SK-N-SH (cell line): Measurements from ENCODE around the gene MICU2. TPM values are rescaled to one million over a fixed set of nuclear protein-coding genes. Genes with fewer than 3 reads are reported as not detected.

Experiments
- CTCF ChIA-PET: fragments of 300-600, 350-600 bp; formaldehyde crosslinking; extraction: SDS; loops from one replicate; lab custom pipeline; 2021; lab: Yijun Ruan, JAX
- POLR2A ChIA-PET: fragments of 350-600 bp; sonication (Branson Sonifier 250); formaldehyde crosslinking; extraction: SDS; loops from one replicate; lab custom pipeline; 2020; ENCODE audit warnings: antibody characterized with exemption, inconsistent platforms; lab: Yijun Ruan, JAX
- DNase-seq: peaks from one replicate; pipeline ENCODE4 v3.0.0; 2012
- H2AFZ ChIP-seq: fragments of 200-600 bp; sonication (generic); 2 replicates; pipeline ENCODE4 v1.8.1; 2016; ENCODE audit warnings: antibody characterized with exemption, mild to moderate bottlenecking, low read depth
- H3F3A ChIP-seq: fragments of 200-600 bp; sonication (generic); replicated peaks from 2 replicates; pipeline ENCODE3; 2016; ENCODE audit warnings: antibody characterized with exemption, mild to moderate bottlenecking; ENCODE audit not compliant: insufficient read depth
- H3K27ac ChIP-seq, 2 experiments: fragments of 200-500 bp in 1 of 2; fragments of 200-600 bp in 1 of 2; sonication (Bioruptor generic) in 1 of 2; sonication (generic), shearing (Covaris generic) in 1 of 2; 2 replicates each; pipeline versions ENCODE4 v1.5.1 to v1.6.1; 2014 to 2016; ENCODE audit warnings: low read depth in 2 of 2, inconsistent platforms in 1 of 2, low read length in 1 of 2, mild to moderate bottlenecking in 1 of 2, mixed read lengths in 1 of 2
- H3K27me3 ChIP-seq: fragments of 200-600 bp; sonication (generic), shearing (Covaris generic); 2 replicates; pipeline ENCODE4 v1.6.1; 2016; ENCODE audit warnings: mixed run types; ENCODE audit not compliant: insufficient read depth
- H3K36me3 ChIP-seq, 2 experiments: fragments of 200-500 bp in 1 of 2; fragments of 200-600 bp in 1 of 2; sonication (Bioruptor generic) in 1 of 2; sonication (generic) in 1 of 2; replicated peaks in 1 of 2; 2 replicates each; pipeline versions ENCODE3 to v1.5.1; 2014 to 2016; ENCODE audit warnings: low read length in 1 of 2, mild to moderate bottlenecking in 1 of 2; ENCODE audit not compliant: insufficient read depth in 2 of 2, control insufficient read depth in 1 of 2
- H3K4me1 ChIP-seq, 2 experiments: fragments of 200-500 bp in 1 of 2; fragments of 200-600 bp in 1 of 2; sonication (Bioruptor generic) in 1 of 2; sonication (generic), shearing (Covaris generic) in 1 of 2; 2 replicates each; pipeline versions ENCODE4 v1.5.1 to v1.6.1; 2014 to 2016; ENCODE audit warnings: low read depth in 1 of 2, low read length in 1 of 2, mixed run types in 1 of 2; ENCODE audit not compliant: insufficient read depth in 2 of 2, control insufficient read depth in 1 of 2
- H3K4me2 ChIP-seq: fragments of 200-600 bp; sonication (generic), shearing (Covaris generic); 2 replicates; pipeline ENCODE4 v1.6.1; 2017; ENCODE audit warnings: mixed run types
- H3K4me3 ChIP-seq, 2 experiments: fragments of 200-500 bp in 1 of 2; fragments of 200-600 bp in 1 of 2; sonication (Bioruptor generic) in 1 of 2; sonication (generic), shearing (Covaris generic) in 1 of 2; 2 replicates each; pipeline versions ENCODE4 v1.5.1 to v1.8.1; 2014 to 2016; ENCODE audit warnings: low read depth in 2 of 2, inconsistent platforms in 1 of 2, low read length in 1 of 2, mild to moderate bottlenecking in 1 of 2, mixed read lengths in 1 of 2, moderate library complexity in 1 of 2
- H3K79me2 ChIP-seq: fragments of 200-600 bp; sonication (generic); 2 replicates; pipeline ENCODE4 v1.8.1; 2017; ENCODE audit warnings: mild to moderate bottlenecking; ENCODE audit not compliant: insufficient read depth
- H3K9ac ChIP-seq: fragments of 200-600 bp; sonication (generic); 2 replicates; pipeline ENCODE4 v1.6.1; 2017; ENCODE audit warnings: mixed run types
- H3K9me2 ChIP-seq: fragments of 200-600 bp; sonication (generic); 2 replicates; pipeline ENCODE4 v1.6.1; 2017; ENCODE audit warnings: mixed run types
- H3K9me3 ChIP-seq: fragments of 200-600 bp; sonication (generic); 2 replicates; pipeline ENCODE4 v1.6.1; 2017; ENCODE audit warnings: mixed run types, mild to moderate bottlenecking, moderate library complexity
- H4K20me1 ChIP-seq: fragments of 200-600 bp; sonication (generic); 2 replicates; pipeline ENCODE4 v1.6.1; 2017; ENCODE audit warnings: mild to moderate bottlenecking, mixed run types; ENCODE audit not compliant: insufficient read depth
- ELF1 ChIP-seq: IDR thresholded peaks from 2 replicates; pipeline ENCODE4 v1.4.0; 2012
- EZH2phosphoT487 ChIP-seq: fragments of 200-600 bp; sonication (generic); IDR thresholded peaks from 2 replicates; pipeline ENCODE4 v1.6.1; 2017; ENCODE audit warnings: low read depth, mixed run types, mild to moderate bottlenecking, antibody characterized with exemption, moderate library complexity, borderline replicate concordance
- FOSL2 ChIP-seq: IDR thresholded peaks from 2 replicates; pipeline ENCODE4 v1.4.0; 2012; ENCODE audit warnings: low read depth, mild to moderate bottlenecking, moderate library complexity, borderline replicate concordance
- FOXJ3 ChIP-seq: sonication (generic); formaldehyde crosslinking; IDR thresholded peaks from 2 replicates; pipeline ENCODE4 v1.5.1; 2020; ENCODE audit warnings: mild to moderate bottlenecking, missing genetic modification reagents
- FOXM1 ChIP-seq: IDR thresholded peaks from 2 replicates; pipeline ENCODE4 v1.4.0; 2012; ENCODE audit warnings: low read depth, mild to moderate bottlenecking
- GABPA ChIP-seq: IDR thresholded peaks from 2 replicates; pipeline ENCODE4 v1.4.0; 2012; ENCODE audit warnings: low read depth, mild to moderate bottlenecking
- JUND ChIP-seq: IDR thresholded peaks from 2 replicates; pipeline ENCODE4 v1.4.0; 2012
- MXI1 ChIP-seq: IDR thresholded peaks from 2 replicates; pipeline ENCODE4 v1.6.1; 2012; ENCODE audit warnings: mild to moderate bottlenecking, low read depth, low read length, improper control_type of control experiment
- NFIC ChIP-seq: IDR thresholded peaks from 2 replicates; pipeline ENCODE4 v1.4.0; 2012; ENCODE audit warnings: borderline replicate concordance
- TEAD4 ChIP-seq: IDR thresholded peaks from 2 replicates; pipeline ENCODE4 v1.4.0; 2012; ENCODE audit warnings: mild to moderate bottlenecking, borderline replicate concordance; ENCODE audit not compliant: insufficient read depth
- YY1 ChIP-seq: IDR thresholded peaks from 2 replicates; pipeline ENCODE4 v1.4.0; 2012; ENCODE audit warnings: low read depth, mild to moderate bottlenecking
- WGBS: methylation state at CpG from one replicate; pipeline ENCODE4 v1.1.6; 2017; ENCODE audit warnings: low lambda C conversion rate; 5-methylcytosine and 5-hydroxymethylcytosine counted together
- polyA plus RNA-seq, 3 experiments: library from polyadenylated mRNA; depleted of rRNA; stranded (reverse); fragments of >200 nt; gene quantifications; 2 replicates each; pipeline ENCODE4 v1.2.3, GENCODE V29; 2012
- TF ChIP-seq, protein P1 (sequence below): fragments of 150-350 bp; IDR thresholded peaks from 2 replicates; pipeline ENCODE4 v1.6.1; 2017; ENCODE audit warnings: antibody characterized with exemption, low read length, low read depth, borderline replicate concordance
- TF ChIP-seq, protein P2 (sequence below): fragments of 150-350 bp; IDR thresholded peaks from 2 replicates; pipeline ENCODE4 v1.6.1; 2016; ENCODE audit warnings: mild to moderate bottlenecking, low read depth, low read length
- TF ChIP-seq, protein P3 (sequence below): fragments of 200-600 bp; sonication (generic); IDR thresholded peaks from 2 replicates; pipeline ENCODE4 v1.6.1; 2017; ENCODE audit warnings: antibody characterized with exemption, mild to moderate bottlenecking, moderate library complexity

MICU2 gene
- polyA plus RNA-seq, 1 of the 3 experiments (the other 2 are of a cell fraction), result 46.4 TPM

DNA sequence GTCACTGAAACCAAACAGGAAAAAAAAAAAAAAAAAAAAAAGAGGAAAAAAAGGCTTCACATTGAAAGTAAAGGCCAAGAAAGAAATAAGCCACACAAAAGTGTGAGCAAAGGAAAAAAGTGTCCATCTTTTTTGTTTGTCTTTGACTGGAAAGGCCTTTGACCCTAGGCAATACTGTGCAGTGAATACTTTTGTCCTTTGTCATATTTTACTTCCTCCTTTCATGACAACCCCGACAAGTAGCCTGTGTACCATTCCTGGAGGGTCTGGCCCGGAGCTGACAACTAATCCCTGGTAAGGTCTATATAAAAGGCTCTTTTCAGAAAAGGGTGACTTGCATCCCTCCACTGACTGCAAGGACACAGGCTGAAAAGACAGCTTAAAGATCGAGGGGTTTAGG lies 12.9 kb upstream of the MICU2 start:
- DNase-seq, result no peak
- Histone ChIP-seq H3K4me2 (0 out of 2 replicates have a peak overlapping the region, but pooled peaks have one; percentile 20), H3K4me1 (no peaks in the 10 kb centered on the region; a peak in 1 of 4 replicates), H4K20me1 (no peaks in the 10 kb centered on the region), H2AFZ (peak overlapping the region; percentile 71), H3K27me3 (peaks cover 19% of the 10 kb centered on the region; the same call in 1 of the 2 replicates), H3K9me3 (no peaks in the 10 kb centered on the region), H3K79me2 (no peaks in the 10 kb centered on the region), H3K4me3 (no peak overlapping the region), H3K36me3 (no peaks in the 10 kb centered on the region), H3K9ac (no peak overlapping the region), H3K9me2 (no peaks in the 10 kb centered on the region), H3F3A (no peaks in the 10 kb centered on the region), H3K27ac (no peak overlapping the region)
- 5% methylated on average over 3 of the region's 3 CpGs for WGBS
- CTCF ChIA-PET, result interaction anchor here (1.1 to 10.5 kb wide), 2 partner anchors 21 to 22 kb away, joined by 3 to 53 read pairs; no protein-coding TSS in a partner anchor
- POLR2A ChIA-PET, result no interaction called here
- TF ChIP-seq FOXM1 (no peak), ELF1 (no peak), FOSL2 (no peak), GABPA (no peak)
- TF ChIP-seq, protein P1, sequence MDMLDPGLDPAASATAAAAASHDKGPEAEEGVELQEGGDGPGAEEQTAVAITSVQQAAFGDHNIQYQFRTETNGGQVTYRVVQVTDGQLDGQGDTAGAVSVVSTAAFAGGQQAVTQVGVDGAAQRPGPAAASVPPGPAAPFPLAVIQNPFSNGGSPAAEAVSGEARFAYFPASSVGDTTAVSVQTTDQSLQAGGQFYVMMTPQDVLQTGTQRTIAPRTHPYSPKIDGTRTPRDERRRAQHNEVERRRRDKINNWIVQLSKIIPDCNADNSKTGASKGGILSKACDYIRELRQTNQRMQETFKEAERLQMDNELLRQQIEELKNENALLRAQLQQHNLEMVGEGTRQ, result no peak
- TF ChIP-seq, protein P2, sequence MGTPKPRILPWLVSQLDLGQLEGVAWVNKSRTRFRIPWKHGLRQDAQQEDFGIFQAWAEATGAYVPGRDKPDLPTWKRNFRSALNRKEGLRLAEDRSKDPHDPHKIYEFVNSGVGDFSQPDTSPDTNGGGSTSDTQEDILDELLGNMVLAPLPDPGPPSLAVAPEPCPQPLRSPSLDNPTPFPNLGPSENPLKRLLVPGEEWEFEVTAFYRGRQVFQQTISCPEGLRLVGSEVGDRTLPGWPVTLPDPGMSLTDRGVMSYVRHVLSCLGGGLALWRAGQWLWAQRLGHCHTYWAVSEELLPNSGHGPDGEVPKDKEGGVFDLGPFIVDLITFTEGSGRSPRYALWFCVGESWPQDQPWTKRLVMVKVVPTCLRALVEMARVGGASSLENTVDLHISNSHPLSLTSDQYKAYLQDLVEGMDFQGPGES, result no peak

DNA sequence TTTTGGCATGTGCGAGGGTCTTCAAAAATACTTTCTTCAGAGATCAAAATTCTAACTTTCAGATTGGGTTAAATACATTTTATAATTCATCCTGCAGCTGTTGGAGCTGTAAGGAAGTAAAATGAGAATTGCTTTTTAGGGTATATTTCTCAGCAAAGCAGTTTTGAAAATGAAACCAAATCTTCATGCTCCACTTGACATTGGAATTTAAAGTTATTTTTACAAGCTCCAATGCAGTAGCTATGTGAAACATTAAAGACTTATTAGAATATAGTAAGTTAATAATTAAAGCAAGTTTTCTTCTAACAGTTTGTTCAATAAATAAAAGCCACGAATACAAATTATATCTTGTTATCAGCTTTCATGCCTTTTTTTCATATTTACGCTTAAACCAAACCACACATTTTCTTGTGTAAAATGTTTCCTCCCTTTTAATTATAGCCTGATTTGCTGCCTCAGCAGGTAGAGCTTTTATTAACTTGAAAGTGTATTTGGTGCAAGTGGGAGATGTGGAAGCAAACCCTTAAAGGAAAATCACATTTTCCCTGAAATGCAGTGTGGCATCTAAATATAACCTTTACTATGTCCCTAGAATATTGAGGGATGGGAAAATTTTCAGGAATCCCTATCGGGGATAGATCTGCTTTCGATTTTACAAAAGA lies 12.4 kb upstream of the MICU2 start:
- H3K79me2 ChIP-seq, result no peaks in the 10 kb centered on the region
- H2AFZ ChIP-seq, result no peak overlapping the region
- H3K4me3 ChIP-seq, result no peak overlapping the region
- no peaks in the 10 kb centered on the region for H4K20me1 ChIP-seq
- ChIA-PET POLR2A (no interaction called here), CTCF (interaction anchor here (1.1 to 10.5 kb wide), 2 partner anchors 22 to 23 kb away, joined by 3 to 53 read pairs; no protein-coding TSS in a partner anchor)
- no peaks in the 10 kb centered on the region for H3K36me3 ChIP-seq
- no peaks in the 10 kb centered on the region for H3F3A ChIP-seq
- H3K9me3 ChIP-seq, result no peaks in the 10 kb centered on the region
- no peak for DNase-seq
- no peaks in the 10 kb centered on the region for H3K9me2 ChIP-seq
- no peaks in the 10 kb centered on the region; a peak in 1 of 4 replicates for H3K4me1 ChIP-seq
- H3K9ac ChIP-seq, result no peak overlapping the region
- TF ChIP-seq NFIC, result no peak
- peaks cover 18% of the 10 kb centered on the region; the same call in 1 of the 2 replicates for H3K27me3 ChIP-seq
- H3K27ac ChIP-seq, result no peak overlapping the region
- WGBS, result 33% methylated on average over 5 of the region's 5 CpGs
- 0 out of 2 replicates have a peak overlapping the region, but pooled peaks have one; percentile 20 for H3K4me2 ChIP-seq

DNA sequence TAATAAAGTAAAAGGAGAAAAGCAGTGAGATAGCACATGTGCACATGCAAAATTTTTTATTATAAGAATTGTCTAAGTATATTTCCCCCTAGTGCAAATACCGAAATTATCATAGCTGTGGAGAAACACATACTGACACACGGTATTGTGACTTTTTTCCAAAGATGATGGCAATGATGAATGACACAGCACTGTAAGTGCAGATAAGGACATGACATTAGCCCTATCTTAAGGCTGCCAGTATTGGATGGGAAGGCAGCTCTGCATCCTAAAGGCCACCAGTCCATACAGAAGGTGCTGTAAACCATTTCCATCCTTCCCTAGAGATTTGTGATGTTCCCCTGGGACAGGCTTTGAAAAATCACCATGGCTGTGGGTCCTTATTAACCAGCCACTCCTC lies 11.5 kb upstream of the MICU2 start:
- Histone ChIP-seq H3K36me3 (no peaks in the 10 kb centered on the region), H3K9me3 (no peaks in the 10 kb centered on the region), H3K4me1 (no peaks in the 10 kb centered on the region; a peak in 1 of 4 replicates), H3K9ac (no peak overlapping the region), H2AFZ (no peak overlapping the region), H3F3A (no peaks in the 10 kb centered on the region), H3K4me3 (no peak overlapping the region), H3K27ac (no peak overlapping the region), H3K27me3 (peaks cover 9% of the 10 kb centered on the region; the same call in 1 of the 2 replicates), H3K9me2 (no peaks in the 10 kb centered on the region), H4K20me1 (no peaks in the 10 kb centered on the region), H3K4me2 (no peak overlapping the region), H3K79me2 (no peaks in the 10 kb centered on the region)
- CTCF ChIA-PET, result interaction anchor here (1.3 to 10.5 kb wide), 2 partner anchors 9 to 23 kb away, joined by 3 to 53 read pairs; no protein-coding TSS in a partner anchor
- POLR2A ChIA-PET, result no interaction called here
- whole genome bisulfite sequencing, result 18% methylated on average over 2 of the region's 2 CpGs
- no peak for DNase-seq
- no peak for TF ChIP-seq FOSL2
- no peak for TF ChIP-seq MXI1
- TF ChIP-seq ELF1, result no peak
- TF ChIP-seq, protein P2, result no peak
- TF ChIP-seq, protein P3, sequence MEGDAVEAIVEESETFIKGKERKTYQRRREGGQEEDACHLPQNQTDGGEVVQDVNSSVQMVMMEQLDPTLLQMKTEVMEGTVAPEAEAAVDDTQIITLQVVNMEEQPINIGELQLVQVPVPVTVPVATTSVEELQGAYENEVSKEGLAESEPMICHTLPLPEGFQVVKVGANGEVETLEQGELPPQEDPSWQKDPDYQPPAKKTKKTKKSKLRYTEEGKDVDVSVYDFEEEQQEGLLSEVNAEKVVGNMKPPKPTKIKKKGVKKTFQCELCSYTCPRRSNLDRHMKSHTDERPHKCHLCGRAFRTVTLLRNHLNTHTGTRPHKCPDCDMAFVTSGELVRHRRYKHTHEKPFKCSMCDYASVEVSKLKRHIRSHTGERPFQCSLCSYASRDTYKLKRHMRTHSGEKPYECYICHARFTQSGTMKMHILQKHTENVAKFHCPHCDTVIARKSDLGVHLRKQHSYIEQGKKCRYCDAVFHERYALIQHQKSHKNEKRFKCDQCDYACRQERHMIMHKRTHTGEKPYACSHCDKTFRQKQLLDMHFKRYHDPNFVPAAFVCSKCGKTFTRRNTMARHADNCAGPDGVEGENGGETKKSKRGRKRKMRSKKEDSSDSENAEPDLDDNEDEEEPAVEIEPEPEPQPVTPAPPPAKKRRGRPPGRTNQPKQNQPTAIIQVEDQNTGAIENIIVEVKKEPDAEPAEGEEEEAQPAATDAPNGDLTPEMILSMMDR, result no peak
- no peak for TF ChIP-seq JUND
- TF ChIP-seq, protein P1, result no peak
- no peak for TF ChIP-seq FOXJ3 (CRISPR knock-in tag)
- TF ChIP-seq EZH2phosphoT487, result no peak
- TF ChIP-seq TEAD4, result no peak
- no peak for TF ChIP-seq YY1
